HepG2 (cell line): ENCODE measurements around the gene DOK1. TPM values are rescaled to one million over a fixed set of nuclear protein-coding genes. Genes with fewer than 3 reads are reported as not detected.

ENCODE experiments used
- ATAC-seq: fragments of 200-7000 bp; cut with Tn5 transposase; 3 replicates; pipeline ENCODE4 v1.9.1; 2020; ENCODE audit warnings: mild to moderate bottlenecking, moderate library complexity
- BruUV-seq: library from RNA; stranded (reverse); fragments of 400-500 nt; replicated peaks from 2 replicates; lab custom pipeline; 2021; lab: Mats Ljungman, UMichigan
- CTCF ChIA-PET: fragments of 300-600 bp; formaldehyde crosslinking; extraction: SDS; loops from one replicate; lab custom pipeline; 2021; ENCODE audit warnings: low total read pairs, inconsistent platforms, low intra/inter-chr PET ratio; lab: Yijun Ruan, JAX
- POLR2A ChIA-PET: fragments of 350-600 bp; sonication (Branson Sonifier 250); formaldehyde crosslinking; loops from one replicate; lab custom pipeline; 2020; ENCODE audit warnings: antibody characterized with exemption, inconsistent platforms; lab: Yijun Ruan, JAX
- DNase-seq: peaks from one replicate; pipeline ENCODE4 v3.0.0-alpha.2; 2015; ENCODE audit warnings: low spot score
- FAIRE-seq: peaks from 3 replicates; lab custom pipeline; 2011; peaks lifted over from hg19 to GRCh38; lab: Jason Lieb, UNC
- H2AFZ ChIP-seq: one replicate; pipeline ENCODE4 v1.6.1; 2011; ENCODE audit warnings: low read length, inconsistent platforms
- H3K27ac ChIP-seq: fragments of 300-600 bp; 3 replicates; pipeline ENCODE4 v1.8.0; 2011; ENCODE audit warnings: mixed run types, mild to moderate bottlenecking, mixed read lengths, low read length, inconsistent platforms; ENCODE audit not compliant: insufficient read depth; ENCODE audit errors: extremely low read length
- H3K27me3 ChIP-seq, 2 experiments: fragments of 200-600 bp in 1 of 2; 2 replicates in 1 of 2; 3 replicates in 1 of 2; pipeline versions ENCODE4 v1.6.0 to v1.8.0; 2011; ENCODE audit warnings: low read length in 2 of 2, mild to moderate bottlenecking in 2 of 2, moderate library complexity in 2 of 2, inconsistent platforms in 1 of 2; ENCODE audit not compliant: insufficient read depth in 2 of 2, control insufficient read depth in 1 of 2
- H3K36me3 ChIP-seq, 2 experiments: fragments of 200-600 bp in 1 of 2; replicated peaks in 1 of 2; 2 replicates in 1 of 2; 3 replicates in 1 of 2; pipeline versions ENCODE4 v1.5.1 to v1.8.0; 2011; ENCODE audit warnings: low read length in 2 of 2, inconsistent platforms in 1 of 2; ENCODE audit not compliant: insufficient read depth in 2 of 2, control insufficient read depth in 1 of 2
- H3K4me1 ChIP-seq: 2 replicates; pipeline ENCODE4 v1.5.1; 2012; ENCODE audit warnings: low read length, inconsistent platforms; ENCODE audit not compliant: insufficient read depth
- H3K4me2 ChIP-seq: 2 replicates; pipeline ENCODE4 v1.6.0; 2011; ENCODE audit warnings: low read depth, low read length, inconsistent platforms
- H3K4me3 ChIP-seq, 3 experiments: fragments of 200-600 bp in 1 of 3; sonication (generic), shearing (Covaris generic) in 1 of 3; replicated peaks in 1 of 3; 2 replicates each; pipeline ENCODE4 v1.5.1; 2011 to 2016; ENCODE audit warnings: low read length in 3 of 3, inconsistent platforms in 2 of 3, low read depth in 2 of 3, mild to moderate bottlenecking in 2 of 3, control low read depth in 1 of 3, mixed read lengths in 1 of 3; ENCODE audit not compliant: insufficient read depth in 1 of 3
- H3K79me2 ChIP-seq: one replicate; pipeline ENCODE4 v1.6.1; 2011; ENCODE audit warnings: low read length, inconsistent platforms; ENCODE audit not compliant: insufficient read depth
- H3K9ac ChIP-seq: 2 replicates; pipeline ENCODE4 v1.6.0; 2011; ENCODE audit warnings: mild to moderate bottlenecking, low read depth, low read length, inconsistent platforms; ENCODE audit not compliant: insufficient read depth
- H3K9me3 ChIP-seq: 2 replicates; pipeline ENCODE4 v1.5.1; 2012; ENCODE audit warnings: mild to moderate bottlenecking, low read length
- H4K20me1 ChIP-seq: 2 replicates; pipeline ENCODE4 v1.6.0; 2011; ENCODE audit warnings: inconsistent platforms, mild to moderate bottlenecking, low read length, moderate library complexity; ENCODE audit not compliant: insufficient read depth
- CENPBD1 ChIP-seq: sonication (generic); formaldehyde crosslinking; IDR thresholded peaks from 2 replicates; pipeline ENCODE4 v1.8.0; 2022; ENCODE audit warnings: missing genetic modification reagents, low read depth, mild to moderate bottlenecking, borderline replicate concordance
- DBP ChIP-seq: sonication (generic); formaldehyde crosslinking; IDR thresholded peaks from 2 replicates; pipeline ENCODE4 v1.4.0; 2020; ENCODE audit warnings: missing genetic modification reagents; ENCODE audit errors: not compliant biosample characterization
- FOXM1 ChIP-seq: sonication (generic); formaldehyde crosslinking; IDR thresholded peaks from 2 replicates; pipeline ENCODE4 v1.5.0; 2020; ENCODE audit warnings: missing genetic modification reagents
- KAT2B ChIP-seq: fragments of 150-350 bp; IDR thresholded peaks from 2 replicates; pipeline ENCODE4 v1.6.1; 2014; ENCODE audit warnings: low read depth, low read length, borderline replicate concordance
- MATR3 ChIP-seq: sonication (generic); formaldehyde crosslinking; IDR thresholded peaks from 2 replicates; pipeline ENCODE4 v1.4.0; 2020; ENCODE audit warnings: missing genetic modification reagents
- RERE ChIP-seq: IDR thresholded peaks from 2 replicates; pipeline ENCODE4 v1.6.1; 2016; ENCODE audit warnings: low read depth, missing genetic modification reagents, missing compliant biosample characterization
- SMYD3 ChIP-seq: sonication (generic); formaldehyde crosslinking; IDR thresholded peaks from 2 replicates; pipeline ENCODE4 v1.8.1; 2023; ENCODE audit warnings: mild to moderate bottlenecking, missing genetic modification reagents
- TCF12 ChIP-seq, 2 experiments: fragments of 450-650 bp in 1 of 2; sonication (generic) in 1 of 2; formaldehyde crosslinking in 1 of 2; IDR thresholded peaks; 2 replicates each; pipeline versions ENCODE4 v1.6.1 to v1.8.0; 2017 to 2022; ENCODE audit warnings: antibody characterized with exemption in 1 of 2, mild to moderate bottlenecking in 1 of 2, missing genetic modification reagents in 1 of 2, moderate library complexity in 1 of 2
- ZNF142 ChIP-seq: sonication (generic); formaldehyde crosslinking; IDR thresholded peaks from 2 replicates; pipeline ENCODE4 v1.4.0; 2020; ENCODE audit warnings: missing genetic modification reagents
- ZNF337 ChIP-seq: sonication (generic); formaldehyde crosslinking; IDR thresholded peaks from 2 replicates; pipeline ENCODE4 v1.5.1; 2020; ENCODE audit warnings: missing genetic modification reagents, low read depth, mild to moderate bottlenecking, borderline replicate concordance
- ZNF34 ChIP-seq: sonication (generic); formaldehyde crosslinking; IDR thresholded peaks from 2 replicates; pipeline ENCODE4 v1.4.0; 2020; ENCODE audit warnings: mild to moderate bottlenecking, missing genetic modification reagents, borderline replicate concordance
- ZNF460 ChIP-seq: sonication (generic); formaldehyde crosslinking; IDR thresholded peaks from 2 replicates; pipeline ENCODE4 v1.5.1; 2020; ENCODE audit warnings: missing genetic modification reagents, mild to moderate bottlenecking, borderline replicate concordance
- WGBS: methylation state at CpG from one replicate; pipeline ENCODE4 v1.1.6; 2017; ENCODE audit warnings: low lambda C conversion rate; 5-methylcytosine and 5-hydroxymethylcytosine counted together
- in situ Hi-C: cut with HindIII; loops from 2 replicates; pipeline ENCODE4 v1.10.0; 2017; ENCODE audit warnings: low pct_unique_long_range_greater_than_20kb; ENCODE audit not compliant: extremely low pct_ligation_motif_present
- intact Hi-C: fragments of 100-400 bp; cut with micrococcal nuclease; formaldehyde crosslinking; loops from one replicate; pipeline ENCODE4 v1.10.0; 2022; ENCODE audit not compliant: unreplicated experiment
- polyA plus RNA-seq, 8 experiments: library from polyadenylated mRNA; depleted of rRNA in 3 of 8; stranded (reverse) in 7 of 8; unstranded in 1 of 8; fragments of >200 nt; fragmentation: Illumina TruSeq in 4 of 8; extraction: Trizol in 4 of 8; gene quantifications; 2 replicates each; pipeline versions ENCODE4 v1.2.1 to v1.2.3, GENCODE V29; 2011 to 2016; ENCODE audit warnings: low read depth in 4 of 8, missing spikeins in 1 of 8, mixed read lengths in 1 of 8; ENCODE audit not compliant: insufficient read depth in 1 of 8
- total RNA-seq, 5 experiments: library from RNA; depleted of rRNA; stranded (reverse); fragments of >200 nt; fragmentation: Illumina TruSeq; extraction: Trizol; gene quantifications; 2 replicates each; pipeline ENCODE4 v1.2.3, GENCODE V29; 2016; ENCODE audit warnings: low read depth in 1 of 5

DOK1 gene
- total and polyA plus RNA-seq, 2 of the 13 experiments (the other 11 are each of a cell fraction or from before 2014, with no cell fraction given): 0.53 to 0.74 TPM

GRCh38 chr2:74564222-74564621 is 9.7 kb downstream of the DOK1 start:
- no peaks in the 10 kb centered on the region; the same call in 1 of the 2 replicates for H3K4me1 ChIP-seq
- no peak overlapping the region for H2AFZ ChIP-seq
- DNase-seq: no peak
- no peak for FAIRE-seq
- no peak for ATAC-seq
- H3K36me3 ChIP-seq: no peaks in the 10 kb centered on the region
- no TSS peak for BruUV-seq
- 24% methylated on average over 5 of the region's 5 CpGs for WGBS
- no peak overlapping the region for H3K4me3 ChIP-seq
- H3K9ac ChIP-seq: no peak overlapping the region
- H4K20me1 ChIP-seq: no peaks in the 10 kb centered on the region
- in situ Hi-C loops: no loop called here
- H3K27me3 ChIP-seq: peaks cover 3 to 64% of the 10 kb centered on the region in 2 experiments; a peak in 4 of 5 replicates
- H3K27ac ChIP-seq: no peak overlapping the region
- intact Hi-C loops: no loop called here
- ChIA-PET POLR2A (no interaction called here), CTCF (no interaction called here)
- H3K79me2 ChIP-seq: no peaks in the 10 kb centered on the region
- no peaks in the 10 kb centered on the region for H3K9me3 ChIP-seq
- no peak overlapping the region for H3K4me2 ChIP-seq
- TF ChIP-seq CENPBD1 (CRISPR knock-in tag) (no peak), FOXM1 (no peak), DBP (CRISPR knock-in tag) (no peak), ZNF337 (CRISPR knock-in tag) (no peak), ZNF142 (CRISPR knock-in tag) (no peak), ZNF460 (CRISPR knock-in tag) (no peak), TCF12 (IDR thresholded peaks at IDR 0.05) (no peak), TCF12 (CRISPR knock-in tag; IDR thresholded peaks at IDR 0.05) (no peak), SMYD3 (no peak), ZNF34 (no peak), MATR3 (no peak), RERE (CRISPR knock-in tag) (no peak), KAT2B (no peak)
